ENCODE data around the gene ACADVL. TPM values are rescaled to one million over a fixed set of nuclear protein-coding genes. Genes with fewer than 3 reads are reported as not detected.

The ACADVL gene
- total and polyA plus RNA-seq, 2 donors (not counting 1 experiment from before 2014, with no cell fraction given): 640 to 696 TPM

- H3K4me3 Mint-ChIP-seq: peak overlapping the region; percentile 98
- H3K27me3 Mint-ChIP-seq: no peaks in the 10 kb centered on the region
- H4K20me1 ChIP-seq (ENCODE audit: control insufficient read depth, insufficient read depth, low read length, poor library complexity, severe bottlenecking): peaks cover 18% of the 10 kb centered on the region
- H3K27me3 ChIP-seq (replicated peaks in 1 of 4; ENCODE audit: control extremely low read depth in 1 of 4, control insufficient read depth in 3 of 4, insufficient read depth in 4 of 4, low read length in 3 of 4): no peaks in the 10 kb centered on the region
- peak overlapping the region; percentile 94 for H3K27ac Mint-ChIP-seq
- TF ChIP-seq EZH2 (IDR thresholded peaks at IDR 0.05; ENCODE audit: borderline replicate concordance, insufficient read depth, low read depth, low read length, poor library complexity, severe bottlenecking): no peak
- TF ChIP-seq CTCF (IDR thresholded peaks at IDR 0.05): no peak
- POLR2A ChIA-PET: interaction anchor here (0.5 to 3.6 kb wide), 10 partner anchors 9 to 946 kb away, joined by 3 to 26 read pairs (median 3); partner anchors contain the start of genes ACADVL, ACAP1, DLG4 and GABARAP
- H3K4me3 ChIP-seq (ENCODE audit: control extremely low read depth in 1 of 5, extremely low read depth in 1 of 5, insufficient read depth in 1 of 5, low read depth in 2 of 5, low read length in 4 of 5): peak overlapping the region; percentile 39 to 90 (median 78)
- 1% methylated on average over 45 of the region's 55 CpGs for WGBS (ENCODE audit: insufficient coverage)
- ATAC-seq (ENCODE audit: low read depth) (no peak), DNase-seq (peak; percentile 69)
- peaks cover 44% of the 10 kb centered on the region for H3K4me1 Mint-ChIP-seq
- H3K9me3 ChIP-seq (ENCODE audit: control extremely low read depth in 1 of 3, control insufficient read depth in 2 of 3, insufficient read depth in 1 of 3, low read length in 2 of 3): no peaks in the 10 kb centered on the region
- H3K9me3 Mint-ChIP-seq (ENCODE audit: insufficient read depth): no peaks in the 10 kb centered on the region
- H2AFZ ChIP-seq (ENCODE audit: insufficient read depth, low read depth, low read length, poor library complexity, severe bottlenecking): peak overlapping the region; percentile 86
- peak overlapping the region; percentile 78 to 100 for H3K27ac ChIP-seq (ENCODE audit: low read length in 2 of 2)
- intact Hi-C loops (cut with micrococcal nuclease): loop anchor here (5.0 kb wide), 2 partner anchors 436 to 606 kb away; partner anchors contain the start of genes CYB5D1, NAA38, TMEM88 and TP53
- CTCF ChIA-PET: interaction anchor here (0.8 to 1.6 kb wide), 4 partner anchors 9 to 45 kb away, joined by 3 to 6 read pairs (median 4); partner anchors contain the start of genes GABARAP and PHF23
- H3K36me3 ChIP-seq (replicated peaks in 1 of 2; ENCODE audit: control extremely low read depth in 1 of 2, control insufficient read depth in 1 of 2, extremely low read depth in 1 of 2, insufficient read depth in 2 of 2, low read length in 1 of 2): peaks cover 11 to 34% of the 10 kb centered on the region in 2 experiments
- peaks cover 64% of the 10 kb centered on the region for H3K79me2 ChIP-seq (ENCODE audit: control insufficient read depth, insufficient read depth, low read length)
- H3K4me1 ChIP-seq (ENCODE audit: control insufficient read depth in 2 of 2, insufficient read depth in 2 of 2, low read length in 2 of 2): peaks cover 30 to 33% of the 10 kb centered on the region in 2 donors
- peak overlapping the region; percentile 94 for H3K9ac ChIP-seq (ENCODE audit: low read length)
- H3K4me2 ChIP-seq (replicated peaks; ENCODE audit: low read depth, low read length, poor library complexity, severe bottlenecking): peak overlapping the region; percentile 99
Measured at GRCh38 chr17:7250695-7251627, 31.2 kb downstream of the ACADVL start.

All from B cell (primary cell).